Astrocyte (in vitro differentiated cells and primary cell): ENCODE results near the gene BLTP3A. TPM values are rescaled to one million over a fixed set of nuclear protein-coding genes. Genes with fewer than 3 reads are reported as not detected.

ENCODE experiments used
- DNase-seq: peaks from one replicate; pipeline ENCODE4 v3.0.0-alpha.2; 2010; ENCODE audit warnings: low read depth
- FAIRE-seq: peaks from 2 replicates; lab custom pipeline; 2011; peaks lifted over from hg19 to GRCh38; lab: Jason Lieb, UNC
- H2AFZ ChIP-seq: 2 replicates; pipeline ENCODE4 v1.6.0; 2012; ENCODE audit warnings: low read depth, low read length, inconsistent platforms
- H3K27ac ChIP-seq: 2 replicates; pipeline ENCODE4 v1.5.1; 2011; ENCODE audit warnings: low read depth, low read length, inconsistent platforms
- H3K27me3 ChIP-seq: 2 replicates; pipeline ENCODE4 v1.6.0; 2011; ENCODE audit warnings: low read length, inconsistent platforms; ENCODE audit not compliant: insufficient read depth
- H3K36me3 ChIP-seq: 2 replicates; pipeline ENCODE4 v1.5.1; 2011; ENCODE audit warnings: low read length, inconsistent platforms; ENCODE audit not compliant: insufficient read depth
- H3K4me1 ChIP-seq: 2 replicates; pipeline ENCODE4 v1.5.1; 2011; ENCODE audit warnings: low read length, inconsistent platforms; ENCODE audit not compliant: insufficient read depth
- H3K4me2 ChIP-seq: 2 replicates; pipeline ENCODE4 v1.6.0; 2012; ENCODE audit warnings: low read length, inconsistent platforms
- H3K4me3 ChIP-seq: 2 replicates; pipeline ENCODE4 v1.5.1; 2011; ENCODE audit warnings: low read depth, mild to moderate bottlenecking, low read length, inconsistent platforms; ENCODE audit not compliant: insufficient read depth
- H3K79me2 ChIP-seq: 2 replicates; pipeline ENCODE4 v1.6.0; 2012; ENCODE audit warnings: mild to moderate bottlenecking, low read length, inconsistent platforms; ENCODE audit not compliant: insufficient read depth
- H3K9ac ChIP-seq: 2 replicates; pipeline ENCODE4 v1.6.0; 2012; ENCODE audit warnings: mild to moderate bottlenecking, low read length, inconsistent platforms
- H3K9me3 ChIP-seq: 2 replicates; pipeline ENCODE4 v1.5.1; 2012; ENCODE audit warnings: low read depth, mild to moderate bottlenecking, low read length, inconsistent platforms; ENCODE audit not compliant: insufficient read depth
- H4K20me1 ChIP-seq: 2 replicates; pipeline ENCODE4 v1.6.0; 2012; ENCODE audit warnings: low read length, inconsistent platforms; ENCODE audit not compliant: insufficient read depth
- H3K27ac Mint-ChIP-seq: one replicate; pipeline ENCODE4 v1.8.0; 2021; ENCODE audit warnings: mild to moderate bottlenecking, mixed read lengths; ENCODE audit not compliant: unreplicated experiment
- H3K27me3 Mint-ChIP-seq: one replicate; pipeline ENCODE4 v1.8.0; 2021; ENCODE audit warnings: low read depth, mixed read lengths; ENCODE audit not compliant: unreplicated experiment
- H3K36me3 Mint-ChIP-seq: one replicate; pipeline ENCODE4 v1.8.0; 2021; ENCODE audit warnings: low read depth, mixed read lengths; ENCODE audit not compliant: unreplicated experiment
- H3K4me1 Mint-ChIP-seq: one replicate; pipeline ENCODE4 v1.8.0; 2021; ENCODE audit warnings: low read depth, mixed read lengths; ENCODE audit not compliant: unreplicated experiment
- H3K4me3 Mint-ChIP-seq: one replicate; pipeline ENCODE4 v1.8.0; 2021; ENCODE audit warnings: mild to moderate bottlenecking, moderate library complexity, mixed read lengths; ENCODE audit not compliant: unreplicated experiment
- H3K9me3 Mint-ChIP-seq: one replicate; pipeline ENCODE4 v1.8.0; 2021; ENCODE audit warnings: mild to moderate bottlenecking, mixed read lengths; ENCODE audit not compliant: unreplicated experiment
- EZH2 ChIP-seq: IDR thresholded peaks from 2 replicates; pipeline ENCODE4 v1.6.1; 2012; ENCODE audit warnings: mild to moderate bottlenecking, low read length, inconsistent platforms; ENCODE audit not compliant: insufficient read depth
- total RNA-seq: library from RNA; stranded (reverse); gene quantifications from 2 replicates; pipeline ENCODE4 v1.2.1, GENCODE V29; 2021
- TF ChIP-seq, protein P1 (sequence below): IDR thresholded peaks from 2 replicates; pipeline ENCODE4 v1.5.1; 2011; ENCODE audit warnings: low read depth, mild to moderate bottlenecking, inconsistent platforms, low read length, moderate library complexity; ENCODE audit not compliant: insufficient read depth

The BLTP3A gene
- total RNA-seq, 1 donor from 2014 or later: 25.1 TPM

DNA sequence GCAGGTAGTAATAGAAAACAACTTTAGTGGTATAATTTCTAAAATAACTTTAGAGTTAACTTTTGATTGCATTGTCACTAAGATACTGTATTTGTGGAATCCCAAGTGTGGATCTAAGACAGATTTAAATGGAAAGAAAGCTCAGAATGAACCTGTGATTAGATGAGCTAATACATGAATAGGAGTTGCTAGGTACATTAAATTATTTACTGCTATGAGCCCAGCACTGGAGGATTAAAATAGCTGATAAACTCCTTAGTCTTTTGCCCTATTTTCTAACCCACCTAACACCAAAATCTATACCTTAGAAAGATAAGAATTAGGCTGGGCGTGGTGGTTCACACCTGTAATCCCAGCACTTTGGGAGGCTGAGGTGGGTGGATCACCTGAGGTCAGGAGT, 23.7 kb upstream of the BLTP3A start:
- DNase-seq: no peak
- Histone ChIP-seq H3K27ac (no peak overlapping the region), H3K9me3 (no peaks in the 10 kb centered on the region), H3K4me2 (no peak overlapping the region), H2AFZ (no peak overlapping the region), H3K4me3 (no peak overlapping the region), H3K9ac (no peak overlapping the region), H3K27me3 (no peaks in the 10 kb centered on the region), H3K36me3 (peaks cover 43% of the 10 kb centered on the region), H3K79me2 (peaks cover 8% of the 10 kb centered on the region), H4K20me1 (peaks cover 7% of the 10 kb centered on the region), H3K4me1 (peaks cover 6% of the 10 kb centered on the region)
- FAIRE-seq: no peak
- peaks cover 8% of the 10 kb centered on the region for H3K36me3 Mint-ChIP-seq
- H3K27me3 Mint-ChIP-seq: no peaks in the 10 kb centered on the region
- H3K27ac Mint-ChIP-seq: no peak overlapping the region
- no peak overlapping the region for H3K4me3 Mint-ChIP-seq
- no peaks in the 10 kb centered on the region for H3K9me3 Mint-ChIP-seq
- peaks cover 6% of the 10 kb centered on the region for H3K4me1 Mint-ChIP-seq
- TF ChIP-seq EZH2: no peak
- TF ChIP-seq, protein P1, sequence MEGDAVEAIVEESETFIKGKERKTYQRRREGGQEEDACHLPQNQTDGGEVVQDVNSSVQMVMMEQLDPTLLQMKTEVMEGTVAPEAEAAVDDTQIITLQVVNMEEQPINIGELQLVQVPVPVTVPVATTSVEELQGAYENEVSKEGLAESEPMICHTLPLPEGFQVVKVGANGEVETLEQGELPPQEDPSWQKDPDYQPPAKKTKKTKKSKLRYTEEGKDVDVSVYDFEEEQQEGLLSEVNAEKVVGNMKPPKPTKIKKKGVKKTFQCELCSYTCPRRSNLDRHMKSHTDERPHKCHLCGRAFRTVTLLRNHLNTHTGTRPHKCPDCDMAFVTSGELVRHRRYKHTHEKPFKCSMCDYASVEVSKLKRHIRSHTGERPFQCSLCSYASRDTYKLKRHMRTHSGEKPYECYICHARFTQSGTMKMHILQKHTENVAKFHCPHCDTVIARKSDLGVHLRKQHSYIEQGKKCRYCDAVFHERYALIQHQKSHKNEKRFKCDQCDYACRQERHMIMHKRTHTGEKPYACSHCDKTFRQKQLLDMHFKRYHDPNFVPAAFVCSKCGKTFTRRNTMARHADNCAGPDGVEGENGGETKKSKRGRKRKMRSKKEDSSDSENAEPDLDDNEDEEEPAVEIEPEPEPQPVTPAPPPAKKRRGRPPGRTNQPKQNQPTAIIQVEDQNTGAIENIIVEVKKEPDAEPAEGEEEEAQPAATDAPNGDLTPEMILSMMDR: no peak

DNA sequence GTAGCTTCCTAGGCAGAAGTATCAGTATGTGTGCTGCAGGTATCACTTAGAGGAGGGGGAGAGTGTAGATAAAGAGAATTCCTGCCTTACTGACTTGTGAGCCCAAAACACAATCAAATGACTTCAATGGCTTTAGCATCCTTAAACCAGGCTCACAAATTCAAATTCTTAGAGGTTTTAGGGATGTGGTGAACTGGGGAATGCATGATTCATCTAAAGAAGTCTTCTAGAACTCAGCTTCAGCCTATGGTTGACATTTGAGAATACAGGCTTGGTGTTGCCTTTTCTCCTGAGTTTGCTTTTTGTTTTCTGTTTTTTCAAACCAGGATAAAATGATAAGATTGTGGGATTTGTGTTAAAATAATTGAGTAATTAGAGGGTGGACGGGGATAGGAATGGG, 20.2 kb upstream of the BLTP3A start:
- no peak overlapping the region for H2AFZ ChIP-seq
- Mint-ChIP-seq H3K4me3 (peak overlapping the region; percentile 61), H3K27ac (peak overlapping the region; percentile 77), H3K27me3 (no peaks in the 10 kb centered on the region), H3K4me1 (peaks cover 6% of the 10 kb centered on the region), H3K9me3 (no peaks in the 10 kb centered on the region), H3K36me3 (peaks cover 12% of the 10 kb centered on the region)
- FAIRE-seq (peak; percentile 99), DNase-seq (peak; percentile 82)
- peaks cover 38% of the 10 kb centered on the region for H3K36me3 ChIP-seq
- H3K27ac ChIP-seq: no peak overlapping the region
- H3K4me2 ChIP-seq: peak overlapping the region; percentile 24
- peaks cover 6% of the 10 kb centered on the region for H3K4me1 ChIP-seq
- no peak overlapping the region for H3K9ac ChIP-seq
- H3K9me3 ChIP-seq: no peaks in the 10 kb centered on the region
- no peaks in the 10 kb centered on the region for H3K27me3 ChIP-seq
- TF ChIP-seq, protein P1: no peak
- TF ChIP-seq EZH2: no peak
- peaks cover 3% of the 10 kb centered on the region for H3K79me2 ChIP-seq
- no peak overlapping the region for H3K4me3 ChIP-seq
- peaks cover 3% of the 10 kb centered on the region for H4K20me1 ChIP-seq

DNA sequence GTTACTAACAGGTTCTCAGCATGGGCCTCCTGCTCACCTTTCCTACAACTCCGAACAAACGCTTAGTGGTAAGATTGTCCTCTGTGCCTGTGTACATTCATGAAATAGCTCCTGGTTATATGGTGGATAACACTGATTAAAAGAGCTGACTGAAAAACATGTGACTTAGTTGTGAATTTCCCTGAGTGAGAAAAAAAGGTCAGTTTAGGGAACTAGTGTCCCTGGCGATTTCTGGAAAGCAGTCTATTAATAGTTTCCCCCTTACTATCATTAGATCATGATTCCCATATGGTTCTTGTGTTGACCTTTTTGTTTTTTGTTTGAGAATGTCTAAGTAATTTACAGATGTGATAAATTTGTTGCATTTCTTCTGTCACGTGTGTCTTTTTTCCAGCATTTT, 18.9 kb upstream of the BLTP3A start:
- Histone ChIP-seq H3K4me2 (no peak overlapping the region), H4K20me1 (peaks cover 3% of the 10 kb centered on the region), H3K4me3 (no peak overlapping the region), H3K27me3 (no peaks in the 10 kb centered on the region), H3K79me2 (peaks cover 3% of the 10 kb centered on the region), H3K27ac (no peak overlapping the region), H3K36me3 (peaks cover 28% of the 10 kb centered on the region), H3K4me1 (peaks cover 6% of the 10 kb centered on the region), H3K9ac (no peak overlapping the region), H2AFZ (no peak overlapping the region), H3K9me3 (no peaks in the 10 kb centered on the region)
- Mint-ChIP-seq H3K27me3 (no peaks in the 10 kb centered on the region), H3K9me3 (no peaks in the 10 kb centered on the region), H3K27ac (no peak overlapping the region), H3K4me3 (no peak overlapping the region), H3K36me3 (peaks cover 12% of the 10 kb centered on the region), H3K4me1 (peaks cover 6% of the 10 kb centered on the region)
- DNase-seq (no peak), FAIRE-seq (no peak)
- TF ChIP-seq, protein P1: no peak
- TF ChIP-seq EZH2: no peak
